Stimulated activated naive CD8-positive, alpha-beta T cell treated with anti-CD3 and anti-CD28 coated beads, Interleukin-15, Interleukin-2, amounts not matched to agents 100 ng/mL and 50 ng/mL, for 24 hours (primary cell): ENCODE data around the gene PACRG.

Experiments used
- H3K27ac Mint-ChIP-seq: one replicate; pipeline ENCODE4 v1.8.0; 2021; ENCODE audit warnings: mild to moderate bottlenecking, mixed read lengths
- H3K27me3 Mint-ChIP-seq: one replicate; pipeline ENCODE4 v1.8.0; 2021; ENCODE audit warnings: mixed read lengths
- H3K36me3 Mint-ChIP-seq: one replicate; pipeline ENCODE4 v1.8.0; 2021; ENCODE audit warnings: low read depth, mixed read lengths
- H3K4me1 Mint-ChIP-seq: one replicate; pipeline ENCODE4 v1.8.0; 2021; ENCODE audit warnings: low read depth, mixed read lengths
- H3K4me3 Mint-ChIP-seq: one replicate; pipeline ENCODE4 v1.8.0; 2021; ENCODE audit warnings: mild to moderate bottlenecking, mixed read lengths
- H3K9me3 Mint-ChIP-seq: one replicate; pipeline ENCODE4 v1.8.0; 2021; ENCODE audit warnings: mixed read lengths

Gene PACRG

DNA sequence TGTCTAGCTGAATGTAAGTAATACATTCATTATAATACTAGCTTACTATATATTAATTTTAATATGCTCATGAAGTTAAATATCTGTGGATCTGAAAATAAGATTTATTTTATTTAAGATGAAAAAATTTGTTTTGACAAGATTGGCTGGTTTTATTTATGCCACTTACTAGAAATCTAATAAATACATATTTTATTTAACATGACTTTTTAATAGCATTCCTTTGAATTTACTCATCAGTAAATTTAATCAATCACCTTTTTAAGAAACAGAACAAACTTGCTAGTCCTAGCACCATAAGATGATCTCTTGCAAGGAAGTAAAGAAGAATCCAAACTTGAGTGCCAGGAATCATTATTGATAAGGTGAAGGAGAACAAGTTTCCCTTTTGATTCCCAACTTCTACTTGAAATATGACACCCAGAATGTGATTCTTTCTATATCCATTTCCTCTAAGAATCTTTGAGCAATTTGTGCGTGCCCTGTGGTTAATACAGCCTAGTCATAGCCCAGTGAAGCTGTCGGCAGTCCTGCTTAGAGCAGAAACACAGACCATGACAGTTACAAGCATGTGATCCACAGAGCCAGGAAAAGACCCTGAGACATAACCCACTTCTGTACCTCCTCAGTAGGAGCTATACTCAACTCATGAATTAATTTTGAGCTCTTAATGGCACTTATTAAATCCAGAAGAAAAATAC lies 404.4 kb downstream of the PACRG start:
- Mint-ChIP-seq H3K9me3 (no peaks in the 10 kb centered on the region), H3K27ac (no peak overlapping the region), H3K27me3 (no peaks in the 10 kb centered on the region), H3K4me3 (no peak overlapping the region), H3K36me3 (no peaks in the 10 kb centered on the region), H3K4me1 (no peaks in the 10 kb centered on the region)

DNA sequence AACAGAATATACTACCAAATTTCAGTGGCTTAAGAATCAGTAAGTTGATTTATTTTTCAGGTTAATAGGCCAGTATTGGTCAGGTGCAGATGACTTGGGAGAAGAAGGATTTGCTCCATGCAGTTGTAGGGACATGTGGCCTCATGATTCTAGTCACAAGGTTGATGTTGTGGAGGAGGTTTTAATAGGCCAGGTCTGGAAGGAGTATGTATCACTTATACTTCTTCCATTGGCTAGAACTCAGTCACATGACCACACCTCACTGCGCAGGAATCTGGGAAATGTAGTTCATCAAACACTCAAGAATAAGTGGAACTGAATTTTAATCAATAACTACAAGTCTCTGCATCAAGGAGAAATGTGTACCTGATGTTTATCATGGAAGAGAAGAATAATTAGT lies 405.2 kb downstream of the PACRG start:
- H3K27me3 Mint-ChIP-seq: no peaks in the 10 kb centered on the region
- H3K9me3 Mint-ChIP-seq: no peaks in the 10 kb centered on the region
- H3K36me3 Mint-ChIP-seq: no peaks in the 10 kb centered on the region
- H3K4me3 Mint-ChIP-seq: no peak overlapping the region
- H3K4me1 Mint-ChIP-seq: no peaks in the 10 kb centered on the region
- H3K27ac Mint-ChIP-seq: no peak overlapping the region

DNA sequence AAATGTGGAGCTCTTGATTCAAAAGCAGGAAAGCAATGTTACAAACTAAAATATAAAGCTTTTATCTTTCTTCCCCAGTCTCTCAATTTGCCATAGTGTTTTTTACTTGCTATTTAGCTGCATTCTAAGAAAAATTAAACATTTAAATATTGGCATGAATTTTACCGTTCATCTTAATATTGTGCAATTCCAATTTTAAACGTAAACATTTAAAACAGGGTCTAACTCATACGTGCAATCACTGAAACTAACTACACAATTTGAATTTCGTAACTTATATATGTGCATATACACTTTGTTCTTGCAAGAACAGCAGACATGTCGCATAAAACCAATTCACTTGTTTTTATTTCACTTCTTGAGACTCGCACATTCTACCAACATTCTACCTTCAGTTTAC lies 405.9 kb downstream of the PACRG start:
- Mint-ChIP-seq H3K4me3 (no peak overlapping the region), H3K4me1 (no peaks in the 10 kb centered on the region), H3K9me3 (no peaks in the 10 kb centered on the region), H3K27ac (no peak overlapping the region), H3K27me3 (no peaks in the 10 kb centered on the region), H3K36me3 (no peaks in the 10 kb centered on the region)

DNA sequence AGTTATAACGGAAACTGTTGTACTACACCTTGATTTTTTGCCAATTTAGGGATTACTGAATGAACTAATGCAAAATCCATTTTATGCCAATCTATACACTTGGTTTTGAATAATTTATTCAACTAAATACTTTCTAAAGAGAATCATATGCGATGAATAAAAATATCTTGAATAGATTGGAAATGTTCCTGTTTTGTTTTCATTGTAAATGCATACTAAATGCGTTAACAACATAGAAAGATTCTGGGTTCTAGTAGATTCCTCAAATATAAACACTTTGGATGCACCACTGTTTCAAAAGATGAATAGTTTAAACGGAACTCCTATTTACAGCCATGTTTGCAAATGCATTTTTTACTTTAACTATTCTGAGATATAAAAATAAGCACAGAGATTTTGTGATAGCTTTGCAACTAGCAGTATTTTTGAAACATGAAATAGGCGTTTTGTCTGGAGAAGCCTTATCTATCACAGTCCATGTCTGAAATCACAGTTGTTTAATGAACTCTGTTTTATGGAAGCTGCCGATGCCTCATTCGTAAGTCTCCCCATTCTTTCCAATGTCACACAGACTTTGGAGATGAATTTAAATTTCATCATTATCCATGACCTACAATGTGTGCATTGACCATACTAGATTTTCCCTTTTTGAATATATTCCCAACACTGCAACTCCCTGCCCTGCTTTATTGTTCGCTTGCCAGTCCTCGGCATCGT lies 409.1 kb downstream of the PACRG start:
- Mint-ChIP-seq H3K36me3 (no peaks in the 10 kb centered on the region), H3K27me3 (no peaks in the 10 kb centered on the region), H3K4me3 (no peak overlapping the region), H3K27ac (no peak overlapping the region), H3K4me1 (no peaks in the 10 kb centered on the region), H3K9me3 (no peaks in the 10 kb centered on the region)

DNA sequence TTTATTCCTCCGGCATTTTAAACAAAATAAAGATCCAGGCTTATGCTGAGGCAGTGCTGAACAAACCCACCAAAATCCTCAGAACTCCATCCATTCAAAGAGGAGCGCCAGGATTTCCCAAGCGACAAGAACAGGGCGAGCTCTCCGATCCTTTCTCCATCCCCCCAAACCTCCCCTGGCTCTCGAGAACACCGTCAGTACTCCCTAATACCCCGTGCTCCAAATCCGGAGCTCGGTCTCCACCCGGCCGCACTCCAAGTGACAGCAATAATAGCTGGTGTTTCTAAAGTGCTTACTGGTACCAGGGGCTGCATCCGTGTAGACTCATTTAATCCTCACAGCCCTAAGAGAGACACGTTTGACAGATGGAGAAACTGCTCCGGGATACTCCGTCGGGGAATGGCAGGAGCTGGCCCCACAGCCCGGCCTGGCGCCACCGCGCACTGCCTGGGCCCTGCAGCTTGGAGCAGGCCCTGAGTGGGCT lies 409.7 kb downstream of the PACRG start:
- Mint-ChIP-seq H3K4me3 (no peak overlapping the region), H3K36me3 (no peaks in the 10 kb centered on the region), H3K27me3 (no peaks in the 10 kb centered on the region), H3K4me1 (no peaks in the 10 kb centered on the region), H3K27ac (no peak overlapping the region), H3K9me3 (no peaks in the 10 kb centered on the region)

DNA sequence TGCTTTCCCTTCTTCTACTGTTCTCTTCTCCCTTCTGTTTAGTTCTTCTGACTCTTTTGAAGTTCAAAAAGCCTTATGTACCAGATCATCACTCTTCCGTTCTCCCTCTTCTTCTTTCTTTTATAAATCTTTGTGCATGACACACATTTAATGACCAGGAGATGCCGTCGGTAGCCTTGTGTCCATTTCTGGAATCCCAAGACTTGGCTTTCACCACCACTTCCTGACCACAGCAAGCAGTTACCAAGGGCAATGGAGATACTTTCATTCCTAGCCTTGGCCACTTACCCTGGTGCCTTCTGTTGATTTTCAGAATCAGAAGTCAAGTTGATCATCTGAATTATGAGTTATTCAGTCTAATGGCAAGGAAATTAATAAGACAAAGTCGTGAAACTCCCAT lies 418.3 kb downstream of the PACRG start:
- no peaks in the 10 kb centered on the region for H3K36me3 Mint-ChIP-seq
- H3K27me3 Mint-ChIP-seq: peaks cover 13% of the 10 kb centered on the region
- no peak overlapping the region for H3K27ac Mint-ChIP-seq
- H3K4me3 Mint-ChIP-seq: no peak overlapping the region
- no peaks in the 10 kb centered on the region for H3K9me3 Mint-ChIP-seq
- H3K4me1 Mint-ChIP-seq: no peaks in the 10 kb centered on the region

DNA sequence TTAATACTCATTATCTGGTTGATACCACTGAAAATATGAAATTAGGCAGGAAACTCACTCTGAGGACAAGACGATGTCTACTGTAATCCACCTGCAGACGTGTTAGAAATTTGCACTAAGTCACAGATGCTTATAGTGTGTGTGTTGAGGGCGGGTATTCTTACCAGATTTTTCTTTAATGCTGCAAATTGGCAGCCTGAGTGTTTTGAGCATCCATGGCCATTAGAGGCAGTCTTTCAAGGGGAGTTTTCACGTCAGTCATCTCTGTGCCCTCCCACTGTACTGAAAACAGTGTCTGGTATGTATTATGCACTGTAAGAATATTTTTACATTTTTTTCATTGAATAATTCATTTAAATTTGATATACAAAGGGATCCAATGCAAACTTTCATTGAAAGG lies 420.2 kb downstream of the PACRG start:
- no peaks in the 10 kb centered on the region for H3K9me3 Mint-ChIP-seq
- no peaks in the 10 kb centered on the region for H3K36me3 Mint-ChIP-seq
- H3K4me3 Mint-ChIP-seq: no peak overlapping the region
- peaks cover 15% of the 10 kb centered on the region for H3K27me3 Mint-ChIP-seq
- no peak overlapping the region for H3K27ac Mint-ChIP-seq
- no peaks in the 10 kb centered on the region for H3K4me1 Mint-ChIP-seq

DNA sequence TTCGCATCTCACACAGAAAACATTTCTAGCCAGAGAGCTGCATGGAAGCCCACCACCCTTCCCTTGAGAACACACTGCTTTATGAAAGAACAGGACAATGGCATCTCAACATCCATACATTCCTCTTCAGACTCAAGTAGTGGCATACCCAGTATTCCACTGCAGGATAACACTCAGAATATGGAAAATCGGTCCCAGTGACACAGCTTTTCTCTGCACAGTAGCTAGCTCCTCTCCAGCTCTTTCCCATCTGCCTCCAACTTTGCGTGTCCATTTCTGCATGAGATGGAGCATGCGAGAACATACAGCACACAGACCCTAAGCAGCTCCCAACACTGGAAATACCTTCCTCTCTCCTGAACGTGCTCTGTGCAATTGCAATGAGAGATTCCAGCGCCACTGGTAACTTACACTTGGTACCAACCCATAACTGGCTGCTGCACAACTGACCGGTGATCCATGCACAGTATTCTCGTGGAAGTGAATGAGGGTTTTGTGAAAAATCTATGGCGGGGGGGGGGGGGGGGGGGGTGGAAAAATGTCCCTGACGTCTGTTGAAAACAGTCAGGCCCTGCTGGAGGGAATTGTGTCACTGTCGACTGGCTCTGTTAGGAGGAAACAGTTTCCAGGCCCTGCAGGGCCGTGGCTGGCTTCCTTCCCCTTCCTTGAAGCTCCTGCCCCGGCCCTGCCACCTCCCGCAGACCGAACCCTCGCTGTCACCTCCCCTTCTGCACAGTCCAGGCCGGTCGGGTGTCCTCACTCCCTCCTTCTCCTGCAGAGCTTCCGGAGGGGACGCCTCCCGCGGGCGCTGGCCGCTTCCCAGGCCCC lies 420.9 kb downstream of the PACRG start:
- no peak overlapping the region for H3K4me3 Mint-ChIP-seq
- H3K4me1 Mint-ChIP-seq: no peaks in the 10 kb centered on the region
- no peaks in the 10 kb centered on the region for H3K9me3 Mint-ChIP-seq
- H3K36me3 Mint-ChIP-seq: no peaks in the 10 kb centered on the region
- no peak overlapping the region for H3K27ac Mint-ChIP-seq
- H3K27me3 Mint-ChIP-seq: peaks cover 15% of the 10 kb centered on the region

DNA sequence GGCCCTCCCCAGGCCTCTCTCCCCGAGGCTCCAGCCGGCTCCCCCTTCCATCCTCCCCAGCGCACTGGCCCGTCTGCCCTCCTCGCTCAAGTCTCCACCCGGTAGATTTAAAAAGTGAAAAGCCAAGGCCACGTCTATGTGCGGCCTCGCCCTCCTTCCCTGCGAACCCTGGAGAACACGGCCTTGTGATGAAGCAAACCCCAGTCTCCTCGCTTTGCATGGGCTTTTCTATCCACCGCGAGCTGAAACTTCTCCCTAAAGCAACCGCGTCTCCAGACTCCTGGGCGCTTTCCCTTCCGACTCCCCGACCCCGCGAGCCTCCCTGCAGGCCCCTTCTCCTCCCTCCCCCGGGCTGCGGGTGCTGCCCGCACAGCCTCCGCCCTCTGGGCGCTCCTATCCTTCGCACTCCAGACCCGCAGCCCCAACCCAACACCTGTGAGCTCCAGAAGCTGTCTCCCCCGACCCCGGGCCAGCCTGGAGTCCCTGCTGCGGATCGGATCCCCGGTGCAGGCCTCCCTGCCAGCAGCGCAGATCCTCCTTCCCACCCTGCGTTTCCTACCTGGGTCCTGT lies 421.6 kb downstream of the PACRG start:
- no peak overlapping the region for H3K27ac Mint-ChIP-seq
- no peaks in the 10 kb centered on the region for H3K9me3 Mint-ChIP-seq
- no peaks in the 10 kb centered on the region for H3K4me1 Mint-ChIP-seq
- no peaks in the 10 kb centered on the region for H3K36me3 Mint-ChIP-seq
- no peak overlapping the region for H3K4me3 Mint-ChIP-seq
- H3K27me3 Mint-ChIP-seq: peaks cover 15% of the 10 kb centered on the region

DNA sequence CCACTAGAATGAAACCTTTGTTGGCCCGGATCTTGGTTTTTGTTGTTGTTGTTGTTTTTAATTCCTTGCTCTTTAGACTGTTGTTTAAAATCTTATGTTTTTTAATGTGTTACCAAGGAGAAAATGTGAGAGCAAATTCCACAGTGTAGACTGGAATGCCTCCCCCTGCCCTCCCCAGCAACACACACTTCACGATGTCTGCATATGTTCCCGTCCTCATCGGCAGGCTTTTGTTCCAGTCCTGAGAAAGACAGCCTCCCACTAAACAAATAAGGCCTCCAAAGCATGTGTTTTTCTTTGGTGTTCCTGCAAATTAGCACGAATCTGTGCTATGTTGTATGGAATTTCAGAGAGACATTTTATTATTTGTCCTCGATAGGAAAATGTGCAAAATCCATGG lies 423.4 kb downstream of the PACRG start:
- Mint-ChIP-seq H3K4me3 (no peak overlapping the region), H3K27ac (no peak overlapping the region), H3K4me1 (no peaks in the 10 kb centered on the region), H3K36me3 (no peaks in the 10 kb centered on the region), H3K27me3 (peaks cover 15% of the 10 kb centered on the region), H3K9me3 (no peaks in the 10 kb centered on the region)

DNA sequence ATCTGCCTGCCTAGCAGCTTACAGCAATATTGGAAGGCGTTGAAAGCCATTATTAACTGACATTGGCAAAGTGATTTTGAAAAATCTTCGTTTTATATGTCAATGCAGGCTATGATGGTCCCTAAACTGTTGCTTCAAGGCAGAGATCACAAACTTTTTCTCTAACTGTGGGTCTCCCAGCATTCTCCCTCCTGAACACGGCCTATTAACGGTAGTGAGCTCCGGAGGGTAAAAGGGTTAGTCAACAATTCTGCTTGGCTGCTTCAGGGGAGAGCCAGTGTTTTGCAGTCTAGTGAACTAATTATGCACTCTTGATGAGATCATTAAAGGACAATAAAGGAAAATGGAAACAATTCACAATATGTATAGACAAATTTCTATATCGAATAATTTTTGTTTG lies 424.9 kb downstream of the PACRG start:
- H3K9me3 Mint-ChIP-seq: no peaks in the 10 kb centered on the region
- H3K4me1 Mint-ChIP-seq: no peaks in the 10 kb centered on the region
- no peak overlapping the region for H3K27ac Mint-ChIP-seq
- H3K4me3 Mint-ChIP-seq: no peak overlapping the region
- peaks cover 12% of the 10 kb centered on the region for H3K27me3 Mint-ChIP-seq
- no peaks in the 10 kb centered on the region for H3K36me3 Mint-ChIP-seq

DNA sequence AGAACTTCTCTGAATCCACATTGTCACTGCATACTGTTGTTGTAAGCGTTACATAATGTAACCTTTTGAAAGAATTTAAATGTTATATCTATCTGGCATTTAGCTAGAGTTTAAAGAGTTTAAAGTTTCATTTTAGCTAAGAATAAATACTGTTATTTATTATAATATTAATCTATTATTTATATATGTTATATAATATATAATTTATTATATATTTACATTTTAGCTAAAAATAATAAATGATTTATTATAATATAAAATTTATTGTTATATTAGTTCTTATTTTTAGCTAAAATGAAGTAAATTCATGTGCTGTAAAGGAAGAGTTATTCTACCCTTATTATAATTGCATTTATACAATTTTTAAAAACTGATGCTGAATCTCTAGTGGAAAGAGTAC lies 431.3 kb downstream of the PACRG start:
- Mint-ChIP-seq H3K27me3 (no peaks in the 10 kb centered on the region), H3K36me3 (no peaks in the 10 kb centered on the region), H3K9me3 (no peaks in the 10 kb centered on the region), H3K4me3 (no peak overlapping the region), H3K27ac (no peak overlapping the region), H3K4me1 (no peaks in the 10 kb centered on the region)

DNA sequence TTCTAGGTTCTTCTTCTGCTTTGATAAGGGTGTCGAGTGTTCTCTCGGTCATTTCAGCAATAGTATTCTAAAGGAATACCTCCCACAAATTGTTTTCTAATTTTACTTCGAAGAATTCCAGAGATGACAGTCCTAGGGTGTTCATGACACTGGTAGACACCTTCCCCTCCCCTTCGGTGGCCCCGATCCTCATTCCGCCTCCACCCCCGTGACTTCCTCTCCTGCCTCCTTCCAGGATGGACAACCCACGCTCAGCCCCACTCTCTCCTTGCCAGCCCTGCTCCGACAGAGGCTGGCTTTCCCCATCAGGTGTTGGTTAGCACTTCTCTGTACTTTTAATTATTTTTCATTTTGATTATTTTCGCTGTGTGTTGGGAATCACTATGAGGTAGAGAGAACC lies 431.9 kb downstream of the PACRG start:
- Mint-ChIP-seq H3K27ac (no peak overlapping the region), H3K9me3 (no peaks in the 10 kb centered on the region), H3K27me3 (no peaks in the 10 kb centered on the region), H3K4me3 (no peak overlapping the region), H3K36me3 (no peaks in the 10 kb centered on the region), H3K4me1 (no peaks in the 10 kb centered on the region)

DNA sequence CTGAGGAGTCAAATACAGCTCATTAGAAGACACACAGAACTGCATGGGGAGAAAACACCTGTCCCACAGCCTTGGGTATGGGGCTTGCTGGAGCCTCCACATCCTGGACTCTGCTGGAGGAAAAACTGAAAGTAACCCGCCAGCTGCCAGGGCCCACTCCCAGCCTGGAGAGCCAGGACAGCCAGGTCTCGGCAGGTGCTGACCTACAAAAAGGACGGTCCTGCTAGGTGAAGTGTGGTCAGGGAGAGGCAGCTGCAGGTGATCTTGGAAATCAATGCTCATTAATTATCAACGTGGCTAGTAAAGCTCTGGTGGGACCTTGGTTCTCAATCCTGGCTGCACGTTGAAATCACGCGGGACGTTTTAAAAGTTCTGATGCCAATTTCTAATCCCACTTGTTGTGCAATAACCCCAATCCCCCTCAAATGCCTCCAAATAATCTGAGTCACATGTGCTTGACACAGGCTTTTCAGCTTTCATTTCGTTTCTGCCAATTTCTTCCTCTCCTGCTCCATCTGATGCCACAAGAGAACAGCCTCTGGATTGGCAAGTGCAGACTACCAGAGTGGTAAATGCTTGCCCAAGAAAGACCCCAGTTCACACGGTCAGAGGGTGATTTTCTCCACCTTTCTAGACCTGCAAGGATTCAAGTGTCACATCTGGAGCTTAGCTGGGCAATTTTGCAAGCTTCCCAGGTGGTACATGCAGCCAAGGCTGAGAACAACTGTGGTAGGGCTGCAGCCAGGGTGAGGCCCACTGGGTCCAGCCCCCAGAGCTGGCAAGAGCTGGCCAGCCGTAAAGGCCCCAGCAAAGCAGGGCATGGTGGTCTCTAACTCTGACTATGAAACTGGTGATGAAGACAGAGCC lies 434.5 kb downstream of the PACRG start:
- Mint-ChIP-seq H3K9me3 (no peaks in the 10 kb centered on the region), H3K36me3 (no peaks in the 10 kb centered on the region), H3K4me3 (no peak overlapping the region), H3K4me1 (no peaks in the 10 kb centered on the region), H3K27me3 (no peaks in the 10 kb centered on the region), H3K27ac (no peak overlapping the region)
